DMS 273 (cell line): ENCODE results near the gene IL31.
"Not testable (repeated sequence)": the region's sequence is repeated elsewhere in the genome, so short reads cannot be mapped to it uniquely, and the experiment has no call there.

ENCODE experiments used
- DNase-seq: peaks from one replicate; lab custom pipeline; 2025; ENCODE audit not compliant: unreplicated experiment; lab: John Stamatoyannopoulos, UW

The IL31 gene

GRCh38 chr12:122174155-122174845, at the start of gene IL31:
IL31 (minus strand) TSS chr12:122174221; CDS start chr12:122174172, 49 bp downstream.
- DNase-seq: no peak

- no peak for DNase-seq
These were observed 42.4 kb upstream of the IL31 start for GRCh38 chr12:122216445-122216844.

GRCh38 chr12:122215771-122216170, 41.8 kb upstream of the IL31 start:
- no peak for DNase-seq

GRCh38 chr12:122208073-122208820, 34.2 kb upstream of the IL31 start:
- no peak for DNase-seq

- no peak for DNase-seq
These were observed 33.4 kb upstream of the IL31 start for GRCh38 chr12:122207391-122207790.

- DNase-seq: no peak
These were observed 33.0 kb upstream of the IL31 start for GRCh38 chr12:122206976-122207375.

GRCh38 chr12:122206111-122206881, 32.3 kb upstream of the IL31 start:
- no peak for DNase-seq

GRCh38 chr12:122205053-122205925, 31.3 kb upstream of the IL31 start:
- DNase-seq: no peak

- peak; percentile 18 for DNase-seq
These were observed 30.4 kb upstream of the IL31 start for GRCh38 chr12:122204167-122205052.

GRCh38 chr12:122203301-122204166, 29.5 kb upstream of the IL31 start, which contains the start of gene B3GNT4:
B3GNT4 (plus strand) TSS chr12:122203709; CDS start chr12:122204619, 910 bp downstream.
- peak; percentile 68 for DNase-seq

GRCh38 chr12:122202811-122203210, 28.8 kb upstream of the IL31 start:
- not testable (repeated sequence) for DNase-seq

- peak; percentile 19 for DNase-seq
These were observed 28.0 kb upstream of the IL31 start for GRCh38 chr12:122202017-122202416.

- no peak for DNase-seq
These were observed 27.4 kb upstream of the IL31 start for GRCh38 chr12:122201381-122201780.

GRCh38 chr12:122200541-122201175, 26.6 kb upstream of the IL31 start:
- no peak for DNase-seq

- DNase-seq: no peak
These were observed 25.7 kb upstream of the IL31 start for GRCh38 chr12:122199484-122200355.

- no peak for DNase-seq
These were observed 23.6 kb upstream of the IL31 start for GRCh38 chr12:122197612-122197966.

- no peak for DNase-seq
These were observed 21.4 kb upstream of the IL31 start for GRCh38 chr12:122195405-122195804.
